GM12892 (cell line): ENCODE measurements around the gene FBXL5.

Experiments
- POLR2A ChIP-seq: IDR thresholded peaks from 2 replicates; pipeline ENCODE4 v1.6.1; 2011; ENCODE audit warnings: low read depth, low read length, control low read depth
- POLR2AphosphoS5 ChIP-seq: IDR thresholded peaks from 2 replicates; pipeline ENCODE4 v1.6.1; 2011; ENCODE audit warnings: low read depth, low read length, control low read depth

GRCh38 chr4:15690020-15690809 lies 35.1 kb upstream of the FBXL5 start:
- TF ChIP-seq POLR2A (no peak), POLR2AphosphoS5 (no peak)
